Ishikawa (cell line): ENCODE measurements around the gene RAB19.

ENCODE experiments used
- CEBPB ChIP-seq: IDR thresholded peaks from 2 replicates; pipeline ENCODE4 v1.6.1; 2012
- CREB1 ChIP-seq: IDR thresholded peaks from 2 replicates; pipeline ENCODE4 v1.6.1; 2012; ENCODE audit warnings: low read depth
- EGR1 ChIP-seq: IDR thresholded peaks from 2 replicates; pipeline ENCODE4 v1.6.1; 2012
- EP300 ChIP-seq: IDR thresholded peaks from 2 replicates; pipeline ENCODE4 v1.6.1; 2012; ENCODE audit warnings: borderline replicate concordance
- FOXM1 ChIP-seq: IDR thresholded peaks from 2 replicates; pipeline ENCODE4 v1.6.1; 2012; ENCODE audit warnings: low read depth, borderline replicate concordance
- MAX ChIP-seq: IDR thresholded peaks from 2 replicates; pipeline ENCODE4 v1.6.1; 2012
- NFIC ChIP-seq: IDR thresholded peaks from 2 replicates; pipeline ENCODE4 v1.6.1; 2012
- RAD21 ChIP-seq: IDR thresholded peaks from 2 replicates; pipeline ENCODE4 v1.6.1; 2012; ENCODE audit warnings: low read depth
- TAF1 ChIP-seq: IDR thresholded peaks from 2 replicates; pipeline ENCODE4 v1.6.1; 2012; ENCODE audit warnings: low read depth, mild to moderate bottlenecking
- TCF12 ChIP-seq: IDR thresholded peaks from 2 replicates; pipeline ENCODE4 v1.6.1; 2012; ENCODE audit warnings: low read depth
- TEAD4 ChIP-seq: IDR thresholded peaks from 2 replicates; pipeline ENCODE4 v1.6.1; 2012
- USF1 ChIP-seq: IDR thresholded peaks from 2 replicates; pipeline ENCODE4 v1.6.1; 2012
- YY1 ChIP-seq: IDR thresholded peaks from 2 replicates; pipeline ENCODE4 v1.6.1; 2012; ENCODE audit warnings: low read depth
- ZBTB7A ChIP-seq: IDR thresholded peaks from 2 replicates; pipeline ENCODE4 v1.6.1; 2012; ENCODE audit warnings: low read depth
- TF ChIP-seq, protein P1 (sequence below): IDR thresholded peaks from 2 replicates; pipeline ENCODE4 v1.6.1; 2012; ENCODE audit warnings: low read depth, mild to moderate bottlenecking

The RAB19 gene

DNA sequence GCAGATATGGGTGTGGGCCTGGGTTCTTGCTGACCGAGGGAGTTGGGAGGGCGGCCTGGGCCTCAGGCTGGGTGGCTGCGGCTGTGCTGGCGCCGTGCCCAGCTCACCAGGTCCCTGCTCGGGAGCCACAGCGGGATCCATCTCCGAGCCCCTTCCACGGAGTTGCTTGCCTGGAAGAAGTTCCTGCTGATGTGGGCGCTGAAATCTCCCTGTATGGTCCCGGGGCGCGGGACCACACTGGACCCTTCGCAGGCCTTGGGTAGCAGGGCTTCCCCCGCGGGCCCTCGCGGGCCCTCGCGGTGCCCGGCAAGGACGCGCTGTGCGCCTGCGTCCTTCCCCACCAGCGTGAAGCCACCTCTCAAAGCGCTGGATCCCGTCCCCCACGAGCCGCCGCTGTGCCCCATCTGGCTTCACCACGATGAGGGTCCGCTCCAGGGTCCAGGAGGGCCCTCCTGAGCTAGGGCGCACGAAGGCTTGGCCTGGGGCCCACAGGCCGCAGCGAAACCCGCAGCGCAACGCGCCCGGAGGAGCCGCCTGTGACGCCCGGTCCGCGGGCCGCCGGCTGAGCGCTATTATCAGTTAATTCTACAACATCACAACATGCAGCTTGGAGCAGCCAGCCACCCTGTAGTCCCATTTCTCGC, 31.5 kb downstream of the RAB19 start:
- TF ChIP-seq, protein P1, sequence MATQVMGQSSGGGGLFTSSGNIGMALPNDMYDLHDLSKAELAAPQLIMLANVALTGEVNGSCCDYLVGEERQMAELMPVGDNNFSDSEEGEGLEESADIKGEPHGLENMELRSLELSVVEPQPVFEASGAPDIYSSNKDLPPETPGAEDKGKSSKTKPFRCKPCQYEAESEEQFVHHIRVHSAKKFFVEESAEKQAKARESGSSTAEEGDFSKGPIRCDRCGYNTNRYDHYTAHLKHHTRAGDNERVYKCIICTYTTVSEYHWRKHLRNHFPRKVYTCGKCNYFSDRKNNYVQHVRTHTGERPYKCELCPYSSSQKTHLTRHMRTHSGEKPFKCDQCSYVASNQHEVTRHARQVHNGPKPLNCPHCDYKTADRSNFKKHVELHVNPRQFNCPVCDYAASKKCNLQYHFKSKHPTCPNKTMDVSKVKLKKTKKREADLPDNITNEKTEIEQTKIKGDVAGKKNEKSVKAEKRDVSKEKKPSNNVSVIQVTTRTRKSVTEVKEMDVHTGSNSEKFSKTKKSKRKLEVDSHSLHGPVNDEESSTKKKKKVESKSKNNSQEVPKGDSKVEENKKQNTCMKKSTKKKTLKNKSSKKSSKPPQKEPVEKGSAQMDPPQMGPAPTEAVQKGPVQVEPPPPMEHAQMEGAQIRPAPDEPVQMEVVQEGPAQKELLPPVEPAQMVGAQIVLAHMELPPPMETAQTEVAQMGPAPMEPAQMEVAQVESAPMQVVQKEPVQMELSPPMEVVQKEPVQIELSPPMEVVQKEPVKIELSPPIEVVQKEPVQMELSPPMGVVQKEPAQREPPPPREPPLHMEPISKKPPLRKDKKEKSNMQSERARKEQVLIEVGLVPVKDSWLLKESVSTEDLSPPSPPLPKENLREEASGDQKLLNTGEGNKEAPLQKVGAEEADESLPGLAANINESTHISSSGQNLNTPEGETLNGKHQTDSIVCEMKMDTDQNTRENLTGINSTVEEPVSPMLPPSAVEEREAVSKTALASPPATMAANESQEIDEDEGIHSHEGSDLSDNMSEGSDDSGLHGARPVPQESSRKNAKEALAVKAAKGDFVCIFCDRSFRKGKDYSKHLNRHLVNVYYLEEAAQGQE = no peak
- TF ChIP-seq MAX = no peak

GRCh38 chr7:140439359-140439758, 35.5 kb downstream of the RAB19 start:
- TF ChIP-seq FOXM1 = no peak
- TF ChIP-seq CREB1 = no peak
- TF ChIP-seq ZBTB7A = no peak
- no peak for TF ChIP-seq CEBPB
- no peak for TF ChIP-seq TAF1
- TF ChIP-seq MAX = no peak
- TF ChIP-seq NFIC = no peak
- no peak for TF ChIP-seq TCF12
- no peak for TF ChIP-seq RAD21
- no peak for TF ChIP-seq USF1
- TF ChIP-seq, protein P1 = no peak
- no peak for TF ChIP-seq TEAD4

- TF ChIP-seq YY1 = no peak
- TF ChIP-seq FOXM1 = no peak
- TF ChIP-seq EGR1 = no peak
- no peak for TF ChIP-seq NFIC
- TF ChIP-seq TCF12 = no peak
- no peak for TF ChIP-seq USF1
- TF ChIP-seq EP300 = no peak
- TF ChIP-seq ZBTB7A = no peak
- TF ChIP-seq, protein P1 = no peak
- no peak for TF ChIP-seq MAX
- TF ChIP-seq TEAD4 = no peak
- TF ChIP-seq CEBPB = no peak
- no peak for TF ChIP-seq RAD21
- no peak for TF ChIP-seq CREB1
- TF ChIP-seq TAF1 = no peak
Measured at GRCh38 chr7:140440593-140440992, 36.7 kb downstream of the RAB19 start.

- TF ChIP-seq EP300 = no peak
- no peak for TF ChIP-seq EGR1
- no peak for TF ChIP-seq NFIC
- no peak for TF ChIP-seq CREB1
- no peak for TF ChIP-seq CEBPB
- no peak for TF ChIP-seq MAX
- TF ChIP-seq TAF1 = no peak
Measured at GRCh38 chr7:140441519-140441918, 37.7 kb downstream of the RAB19 start.

GRCh38 chr7:140446467-140446866, 42.6 kb downstream of the RAB19 start:
- TF ChIP-seq CREB1 = no peak
- TF ChIP-seq RAD21 = no peak
- TF ChIP-seq EGR1 = no peak
- no peak for TF ChIP-seq TAF1
- no peak for TF ChIP-seq MAX
- TF ChIP-seq CEBPB = no peak
- TF ChIP-seq USF1 = no peak
- no peak for TF ChIP-seq ZBTB7A
- TF ChIP-seq FOXM1 = no peak
- TF ChIP-seq TCF12 = no peak
- TF ChIP-seq, protein P1 = no peak
- TF ChIP-seq NFIC = no peak
- no peak for TF ChIP-seq YY1
- no peak for TF ChIP-seq EP300
- no peak for TF ChIP-seq TEAD4
